Measurements from ENCODE around the gene PKIG.

DNA sequence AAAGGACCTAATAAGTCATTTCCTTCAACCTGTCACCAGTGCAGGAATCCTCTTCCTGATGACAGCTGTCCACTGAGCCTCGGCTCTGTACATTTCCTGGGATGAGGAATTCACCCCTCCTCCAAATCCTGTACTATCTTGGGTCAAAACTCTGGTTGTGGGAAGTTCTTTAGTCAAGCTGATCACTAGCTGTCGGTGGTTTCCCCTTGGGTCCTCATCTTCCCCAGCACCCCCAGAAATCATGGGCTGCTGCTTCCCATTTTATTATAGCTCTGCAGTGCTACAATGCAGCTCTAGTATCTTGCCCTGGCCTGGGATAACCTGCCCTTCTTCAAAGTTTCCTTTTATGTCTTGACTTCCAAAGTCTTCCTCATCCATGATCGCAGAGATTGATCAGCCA, 83.7 kb downstream of the PKIG start:
- TF ChIP-seq, protein P1, sequence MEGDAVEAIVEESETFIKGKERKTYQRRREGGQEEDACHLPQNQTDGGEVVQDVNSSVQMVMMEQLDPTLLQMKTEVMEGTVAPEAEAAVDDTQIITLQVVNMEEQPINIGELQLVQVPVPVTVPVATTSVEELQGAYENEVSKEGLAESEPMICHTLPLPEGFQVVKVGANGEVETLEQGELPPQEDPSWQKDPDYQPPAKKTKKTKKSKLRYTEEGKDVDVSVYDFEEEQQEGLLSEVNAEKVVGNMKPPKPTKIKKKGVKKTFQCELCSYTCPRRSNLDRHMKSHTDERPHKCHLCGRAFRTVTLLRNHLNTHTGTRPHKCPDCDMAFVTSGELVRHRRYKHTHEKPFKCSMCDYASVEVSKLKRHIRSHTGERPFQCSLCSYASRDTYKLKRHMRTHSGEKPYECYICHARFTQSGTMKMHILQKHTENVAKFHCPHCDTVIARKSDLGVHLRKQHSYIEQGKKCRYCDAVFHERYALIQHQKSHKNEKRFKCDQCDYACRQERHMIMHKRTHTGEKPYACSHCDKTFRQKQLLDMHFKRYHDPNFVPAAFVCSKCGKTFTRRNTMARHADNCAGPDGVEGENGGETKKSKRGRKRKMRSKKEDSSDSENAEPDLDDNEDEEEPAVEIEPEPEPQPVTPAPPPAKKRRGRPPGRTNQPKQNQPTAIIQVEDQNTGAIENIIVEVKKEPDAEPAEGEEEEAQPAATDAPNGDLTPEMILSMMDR (IDR thresholded peaks at IDR 0.05), result no peak
- no peak for TF ChIP-seq POLR2A (IDR thresholded peaks at IDR 0.05)
